ENCODE data around the gene ULBP2.

- TF ChIP-seq, protein P1, sequence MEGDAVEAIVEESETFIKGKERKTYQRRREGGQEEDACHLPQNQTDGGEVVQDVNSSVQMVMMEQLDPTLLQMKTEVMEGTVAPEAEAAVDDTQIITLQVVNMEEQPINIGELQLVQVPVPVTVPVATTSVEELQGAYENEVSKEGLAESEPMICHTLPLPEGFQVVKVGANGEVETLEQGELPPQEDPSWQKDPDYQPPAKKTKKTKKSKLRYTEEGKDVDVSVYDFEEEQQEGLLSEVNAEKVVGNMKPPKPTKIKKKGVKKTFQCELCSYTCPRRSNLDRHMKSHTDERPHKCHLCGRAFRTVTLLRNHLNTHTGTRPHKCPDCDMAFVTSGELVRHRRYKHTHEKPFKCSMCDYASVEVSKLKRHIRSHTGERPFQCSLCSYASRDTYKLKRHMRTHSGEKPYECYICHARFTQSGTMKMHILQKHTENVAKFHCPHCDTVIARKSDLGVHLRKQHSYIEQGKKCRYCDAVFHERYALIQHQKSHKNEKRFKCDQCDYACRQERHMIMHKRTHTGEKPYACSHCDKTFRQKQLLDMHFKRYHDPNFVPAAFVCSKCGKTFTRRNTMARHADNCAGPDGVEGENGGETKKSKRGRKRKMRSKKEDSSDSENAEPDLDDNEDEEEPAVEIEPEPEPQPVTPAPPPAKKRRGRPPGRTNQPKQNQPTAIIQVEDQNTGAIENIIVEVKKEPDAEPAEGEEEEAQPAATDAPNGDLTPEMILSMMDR (optimal IDR thresholded peaks at IDR 0.05 in 1 of 3, IDR thresholded peaks at IDR 0.05 in 1 of 3, conservative IDR thresholded peaks at IDR 0.05 in 1 of 3; ENCODE audit: extremely low read depth in 1 of 3, insufficient read depth in 2 of 3, low read length in 3 of 3): no peak
- no peak for TF ChIP-seq EZH2 (IDR thresholded peaks at IDR 0.05; ENCODE audit: low read length)
These were observed 23.5 kb upstream of the ULBP2 start for GRCh38 chr6:149918151-149918905.

All from keratinocyte (primary cell).